NCI-H82 (cell line): Measurements from ENCODE around the gene TSC2.

Experiments used
- DNase-seq: peaks from one replicate; lab custom pipeline; 2025; lab: John Stamatoyannopoulos, UW

The TSC2 gene

DNA sequence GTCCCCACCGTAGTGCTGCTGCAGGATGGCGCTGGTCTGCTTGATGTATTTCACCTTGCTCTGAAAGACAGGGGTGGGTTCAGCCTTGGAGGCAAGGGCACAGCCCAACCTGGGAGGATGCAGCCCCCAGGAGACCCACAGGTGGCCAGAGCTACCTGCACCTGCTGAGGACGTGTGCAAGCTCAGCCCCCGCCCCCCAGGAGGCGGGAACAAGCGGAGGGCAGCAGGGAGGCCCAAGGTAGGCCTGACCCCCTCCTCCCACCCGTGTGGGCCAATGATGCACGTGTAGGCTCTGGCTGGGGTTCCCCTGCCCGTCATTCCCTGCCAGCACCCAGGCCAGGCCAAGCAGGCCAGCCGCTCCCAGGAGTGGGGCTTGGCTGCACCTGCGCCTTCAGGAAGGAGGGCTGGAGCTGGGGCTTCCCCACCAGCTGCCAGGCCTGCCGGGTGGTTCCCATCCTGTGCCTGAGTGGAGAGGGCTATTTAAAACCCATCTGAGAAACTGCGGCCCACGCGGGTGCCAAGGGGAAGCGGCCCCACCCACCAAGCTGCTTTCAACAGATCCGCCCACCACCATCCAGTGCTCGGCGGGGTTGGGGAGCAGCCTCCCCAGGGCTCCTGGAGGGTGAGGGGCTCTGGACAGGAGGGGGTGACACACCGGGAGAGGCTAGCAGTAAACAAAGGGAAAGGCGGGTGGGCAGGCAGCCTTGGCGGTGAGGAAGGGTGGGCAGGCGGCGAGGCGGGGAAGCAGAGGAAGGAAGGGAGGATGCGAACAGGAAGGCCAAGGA, 3.9 kb upstream of the TSC2 start:
- DNase-seq = no peak

DNA sequence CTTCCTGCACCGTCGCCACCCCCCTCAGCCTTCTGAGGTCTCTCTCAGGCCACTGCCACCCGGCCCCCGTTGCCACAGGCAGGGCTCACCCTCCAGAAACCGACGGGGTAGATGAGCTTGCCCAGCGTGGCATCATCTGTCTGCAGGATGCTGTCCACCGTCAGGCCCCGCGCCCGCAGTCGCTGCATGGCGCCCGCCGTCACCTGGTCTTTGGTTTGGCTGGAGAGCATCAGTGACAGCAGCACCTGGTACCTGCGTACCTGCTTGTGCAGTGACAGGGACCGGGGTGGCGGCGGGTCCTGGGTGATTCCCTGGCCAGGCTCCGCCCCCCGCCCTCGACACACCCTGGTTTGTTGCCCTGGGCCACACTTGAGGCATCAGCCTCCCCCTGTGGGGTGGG, 3.2 kb upstream of the TSC2 start:
- no peak for DNase-seq

GRCh38 chr16:2045965-2046892, 1.6 kb upstream of the TSC2 start:
- no peak for DNase-seq

DNA sequence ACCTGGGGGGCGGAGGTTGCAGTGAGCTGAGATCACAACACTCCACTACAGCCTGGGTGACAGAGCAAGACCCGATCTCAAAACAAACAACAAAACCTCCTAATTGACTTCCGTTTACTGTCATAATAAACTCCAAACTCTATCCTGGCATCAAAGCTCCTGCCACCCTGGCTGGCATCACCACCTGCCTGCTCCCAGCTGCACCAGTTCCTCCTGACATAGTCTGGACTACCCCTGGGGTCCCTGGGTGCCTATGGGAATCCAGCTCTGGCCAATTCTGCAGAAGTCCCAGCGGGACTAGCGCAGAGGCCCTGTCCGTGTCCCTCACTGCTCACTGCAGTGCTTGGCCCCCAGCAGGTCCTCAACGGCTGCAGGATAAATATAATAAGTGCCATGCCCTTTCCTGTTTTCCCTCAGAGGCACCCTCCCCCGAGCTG, 874 bp upstream of the TSC2 start:
- no peak for DNase-seq

GRCh38 chr16:2048116-2048543, 345 bp downstream of the TSC2 start:
- DNase-seq = no peak

- no peak for DNase-seq
These were observed 5.4 kb downstream of the TSC2 start for GRCh38 chr16:2053211-2053610.

DNA sequence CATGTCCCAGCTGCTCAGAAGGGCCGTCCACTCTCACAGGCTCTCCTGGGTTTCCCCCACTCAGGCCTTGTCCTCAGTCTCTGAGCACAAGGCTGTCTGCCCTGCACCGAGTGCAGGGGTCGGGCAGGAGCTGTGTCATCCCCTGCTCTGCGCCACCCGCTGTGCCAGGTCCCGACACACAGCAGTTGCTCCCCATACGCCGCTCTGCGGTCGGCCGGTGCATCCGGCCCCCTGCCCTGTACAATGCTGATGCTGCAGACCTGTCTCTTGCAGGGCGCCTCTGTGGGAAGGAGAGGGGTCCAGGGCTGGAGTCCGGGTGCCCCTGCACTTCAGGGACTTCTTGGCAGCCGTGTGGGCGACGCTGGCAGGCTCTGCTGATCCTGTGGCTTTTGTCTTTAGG, 6.1 kb downstream of the TSC2 start:
- DNase-seq = no peak

GRCh38 chr16:2054543-2055245, 6.9 kb downstream of the TSC2 start:
- DNase-seq = no peak

GRCh38 chr16:2056077-2056476, 8.3 kb downstream of the TSC2 start:
- peak; percentile 15 for DNase-seq

DNA sequence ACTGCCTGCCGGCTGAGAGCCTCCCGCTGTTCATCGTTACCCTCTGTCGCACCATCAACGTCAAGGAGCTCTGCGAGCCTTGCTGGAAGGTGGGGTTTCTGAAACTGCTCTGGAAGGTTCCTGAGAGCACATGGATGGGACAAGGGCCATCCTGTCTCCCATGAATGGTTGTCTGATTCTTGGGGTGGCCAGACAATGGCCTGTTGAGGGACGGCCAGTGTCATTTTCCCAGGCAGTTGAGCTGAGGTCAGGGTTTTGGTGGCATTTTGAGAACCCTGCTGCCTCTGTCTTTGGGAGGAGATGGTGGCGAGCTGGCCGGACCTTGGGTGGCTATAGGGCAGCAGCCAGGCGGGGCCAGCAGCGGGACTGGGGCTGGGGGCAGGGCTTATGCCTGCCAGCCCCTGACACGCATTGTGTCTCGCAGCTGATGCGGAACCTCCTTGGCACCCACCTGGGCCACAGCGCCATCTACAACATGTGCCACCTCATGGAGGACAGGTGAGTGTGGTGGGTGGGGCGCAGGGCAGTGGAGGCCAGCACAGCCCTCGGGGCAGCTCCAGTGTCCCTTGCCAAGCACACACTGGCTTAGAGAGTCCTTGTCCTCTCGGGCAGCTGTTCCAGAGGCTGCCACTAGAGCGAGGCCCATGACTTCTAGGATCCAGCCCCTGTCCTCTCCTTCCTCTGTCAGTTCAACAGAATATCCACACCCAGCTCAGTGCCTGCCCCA, 9.1 kb downstream of the TSC2 start:
- peak; percentile 28 for DNase-seq

GRCh38 chr16:2057438-2057837, 9.7 kb downstream of the TSC2 start:
- DNase-seq = no peak

GRCh38 chr16:2058420-2058819, 10.6 kb downstream of the TSC2 start:
- DNase-seq = no peak

GRCh38 chr16:2058872-2059271, 11.1 kb downstream of the TSC2 start:
- DNase-seq = no peak

DNA sequence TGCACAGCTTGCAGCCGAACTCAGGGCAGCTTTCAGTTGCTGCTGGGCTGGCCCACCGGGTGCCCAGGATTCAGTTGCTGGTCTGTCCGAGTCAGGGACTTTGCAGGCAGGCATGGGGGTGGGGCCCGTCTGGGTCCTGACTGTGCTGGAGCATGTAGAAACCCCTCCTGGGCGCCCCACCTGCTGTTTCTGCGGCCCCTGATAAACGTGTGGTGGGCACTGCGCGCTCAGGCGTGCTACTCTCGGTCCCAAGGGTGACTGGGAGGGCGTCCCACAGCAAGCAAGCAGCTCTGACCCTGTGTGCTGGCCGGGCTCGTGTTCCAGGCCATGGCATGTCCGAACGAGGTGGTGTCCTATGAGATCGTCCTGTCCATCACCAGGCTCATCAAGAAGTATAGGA, 12.6 kb downstream of the TSC2 start:
- DNase-seq = no peak

GRCh38 chr16:2061023-2061422, 13.2 kb downstream of the TSC2 start:
- DNase-seq = no peak

- DNase-seq = no peak
These were observed 13.7 kb downstream of the TSC2 start for GRCh38 chr16:2061526-2061925.

GRCh38 chr16:2062801-2063200, 15.0 kb downstream of the TSC2 start:
- DNase-seq = no peak

DNA sequence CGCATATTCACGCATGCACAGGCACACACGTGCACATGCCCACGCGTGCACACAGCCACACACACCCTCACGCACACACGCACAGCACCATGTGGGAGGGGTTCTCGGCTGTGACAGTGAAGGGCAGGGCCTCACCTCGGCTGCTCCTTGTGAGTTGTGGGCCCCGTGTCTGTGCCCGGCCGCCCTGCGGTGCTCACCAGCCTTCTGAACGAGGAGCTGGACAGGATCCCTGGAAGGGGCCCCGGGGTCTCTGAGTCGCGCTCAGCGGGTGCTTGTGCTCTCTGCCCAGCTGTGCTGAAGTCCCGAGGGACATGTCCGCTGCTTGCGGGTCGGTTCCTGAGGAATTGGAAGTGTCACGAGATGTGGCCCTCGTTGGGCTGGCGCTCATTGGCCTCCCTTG, 16.1 kb downstream of the TSC2 start:
- no peak for DNase-seq

DNA sequence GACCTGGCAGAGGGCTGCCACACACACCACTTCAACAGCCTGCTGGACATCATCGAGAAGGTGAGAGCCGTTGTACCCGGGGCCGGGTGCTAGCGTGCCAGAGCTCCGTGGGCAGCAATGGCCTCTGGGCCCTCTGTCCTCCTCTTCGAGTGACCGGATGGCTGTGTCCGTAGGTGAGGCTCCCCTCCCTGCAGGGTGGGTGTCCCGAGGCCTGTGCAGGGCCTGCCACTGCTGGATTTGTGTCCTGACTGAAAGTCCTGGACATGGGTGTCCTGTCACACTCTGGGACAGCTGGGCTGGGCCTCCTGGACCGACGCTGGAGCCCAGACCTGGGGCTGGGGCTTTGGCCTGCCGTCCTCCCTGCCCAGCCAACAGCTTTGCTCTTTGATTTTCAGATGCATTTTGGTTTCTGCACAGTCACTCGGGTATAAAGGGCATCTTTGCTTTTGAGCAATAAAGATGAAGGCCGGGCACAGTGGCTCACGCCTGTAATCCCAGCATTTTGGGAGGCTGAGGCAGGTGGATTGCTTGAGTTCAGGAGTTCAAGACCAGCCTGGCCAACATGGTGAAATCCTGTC, 16.7 kb downstream of the TSC2 start:
- DNase-seq = no peak

GRCh38 chr16:2066139-2066538, 18.4 kb downstream of the TSC2 start:
- DNase-seq = no peak
